Measurements from ENCODE around the gene PRR12.

Gene PRR12

DNA sequence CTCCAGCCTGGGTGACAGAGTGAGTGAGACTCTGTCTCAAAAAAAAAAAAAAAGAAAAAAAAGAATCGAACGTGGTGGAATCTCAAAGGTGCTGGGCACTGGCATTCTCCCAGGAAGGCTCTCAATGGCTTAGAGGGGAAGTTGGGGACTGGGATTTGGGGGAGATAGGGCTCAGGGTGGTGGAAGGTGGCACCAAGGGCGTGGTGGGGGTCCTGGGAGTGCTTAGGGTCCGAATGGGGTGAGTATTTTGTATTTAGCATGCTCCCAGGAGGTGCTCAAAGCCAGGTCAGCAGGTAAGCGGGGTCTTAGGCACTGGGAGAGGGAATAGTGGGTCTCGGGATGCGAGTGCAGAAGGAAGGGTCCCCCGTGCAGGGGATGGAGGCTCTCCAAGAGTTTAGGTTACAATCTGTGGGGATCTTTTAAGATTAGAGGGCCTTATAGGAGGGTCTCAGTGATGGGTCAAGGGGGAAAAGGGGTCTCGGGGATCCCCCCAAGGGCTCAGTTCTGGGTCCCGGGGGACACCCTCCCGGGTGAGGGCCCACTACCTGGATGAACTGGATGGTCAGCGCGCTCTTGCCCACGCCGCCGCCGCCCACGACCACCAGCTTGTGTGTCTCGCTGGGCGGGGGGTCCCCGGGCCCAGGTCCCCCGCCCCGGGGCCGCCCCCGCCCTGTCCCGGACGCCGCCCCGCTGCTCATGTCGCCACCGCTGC is 48.6 kb downstream of the PRR12 start:
- Mint-ChIP-seq H3K4me1 (peaks cover 67% of the 10 kb centered on the region), H3K27me3 (ENCODE audit: low read depth) (peaks cover 14% of the 10 kb centered on the region), H3K4me3 (peak overlapping the region; percentile 92 to 97 (median 94)), H3K36me3 (ENCODE audit: low read depth) (peaks cover 8% of the 10 kb centered on the region), H3K27ac (peak overlapping the region; percentile 100), H3K9me3 (no peaks in the 10 kb centered on the region)
- TF ChIP-seq, protein P1, sequence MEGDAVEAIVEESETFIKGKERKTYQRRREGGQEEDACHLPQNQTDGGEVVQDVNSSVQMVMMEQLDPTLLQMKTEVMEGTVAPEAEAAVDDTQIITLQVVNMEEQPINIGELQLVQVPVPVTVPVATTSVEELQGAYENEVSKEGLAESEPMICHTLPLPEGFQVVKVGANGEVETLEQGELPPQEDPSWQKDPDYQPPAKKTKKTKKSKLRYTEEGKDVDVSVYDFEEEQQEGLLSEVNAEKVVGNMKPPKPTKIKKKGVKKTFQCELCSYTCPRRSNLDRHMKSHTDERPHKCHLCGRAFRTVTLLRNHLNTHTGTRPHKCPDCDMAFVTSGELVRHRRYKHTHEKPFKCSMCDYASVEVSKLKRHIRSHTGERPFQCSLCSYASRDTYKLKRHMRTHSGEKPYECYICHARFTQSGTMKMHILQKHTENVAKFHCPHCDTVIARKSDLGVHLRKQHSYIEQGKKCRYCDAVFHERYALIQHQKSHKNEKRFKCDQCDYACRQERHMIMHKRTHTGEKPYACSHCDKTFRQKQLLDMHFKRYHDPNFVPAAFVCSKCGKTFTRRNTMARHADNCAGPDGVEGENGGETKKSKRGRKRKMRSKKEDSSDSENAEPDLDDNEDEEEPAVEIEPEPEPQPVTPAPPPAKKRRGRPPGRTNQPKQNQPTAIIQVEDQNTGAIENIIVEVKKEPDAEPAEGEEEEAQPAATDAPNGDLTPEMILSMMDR (IDR thresholded peaks at IDR 0.05; ENCODE audit: unreplicated experiment in 3 of 3): no peak

- Mint-ChIP-seq H3K4me3 (peak within 1 kb of the TSS; percentile 92 to 97 (median 94)), H3K36me3 (ENCODE audit: low read depth) (peaks cover 9% of the 10 kb centered on the region), H3K4me1 (peaks cover 64% of the 10 kb centered on the region), H3K9me3 (no peaks in the 10 kb centered on the region), H3K27ac (peak within 1 kb of the TSS; percentile 100), H3K27me3 (ENCODE audit: low read depth) (peaks cover 10% of the 10 kb centered on the region)
- TF ChIP-seq, protein P1 (IDR thresholded peaks at IDR 0.05; ENCODE audit: unreplicated experiment in 3 of 3): no peak
These were observed 49.3 kb downstream of the PRR12 start, which contains the start of gene RRAS for GRCh38 chr19:49640113-49640898. Gene RRAS (minus strand): TSS chr19:49640143. CDS start chr19:49640098, 45 bp downstream.

GRCh38 chr19:49641688-49642491 is 50.9 kb downstream of the PRR12 start, which contains the start of gene SCAF1:
Gene SCAF1 (plus strand): TSS chr19:49642209. CDS start chr19:49645027, 2,818 bp downstream.
- TF ChIP-seq, protein P1 (IDR thresholded peaks at IDR 0.05; ENCODE audit: unreplicated experiment in 3 of 3): no peak
- Mint-ChIP-seq H3K4me1 (peaks cover 57% of the 10 kb centered on the region), H3K36me3 (ENCODE audit: low read depth) (peaks cover 18% of the 10 kb centered on the region), H3K9me3 (no peaks in the 10 kb centered on the region), H3K4me3 (peak within 1 kb of the TSS; percentile 92 to 97 (median 94)), H3K27ac (peak within 1 kb of the TSS; percentile 100), H3K27me3 (ENCODE audit: low read depth) (peaks cover 5% of the 10 kb centered on the region)

- Mint-ChIP-seq H3K27me3 (ENCODE audit: low read depth) (peaks cover 3% of the 10 kb centered on the region), H3K4me3 (peak overlapping the region; percentile 92 to 97 (median 94))
- TF ChIP-seq, protein P1 (IDR thresholded peaks at IDR 0.05; ENCODE audit: unreplicated experiment in 3 of 3): no peak
These were observed 51.6 kb downstream of the PRR12 start for GRCh38 chr19:49642492-49643035.

GRCh38 chr19:49643466-49643865 is 52.5 kb downstream of the PRR12 start:
- Mint-ChIP-seq H3K4me3 (peak overlapping the region; percentile 92 to 97 (median 94)), H3K27me3 (ENCODE audit: low read depth) (no peaks in the 10 kb centered on the region), H3K4me1 (peaks cover 50% of the 10 kb centered on the region), H3K27ac (peak overlapping the region; percentile 2 to 100 (median 99)), H3K9me3 (no peaks in the 10 kb centered on the region), H3K36me3 (ENCODE audit: low read depth) (peaks cover 19% of the 10 kb centered on the region)
- TF ChIP-seq, protein P1 (IDR thresholded peaks at IDR 0.05; ENCODE audit: unreplicated experiment in 3 of 3): no peak

More at GRCh38 chr19:49642492-49643035, 51.6 kb downstream of the PRR12 start:
- Mint-ChIP-seq H3K9me3 (no peaks in the 10 kb centered on the region), H3K4me1 (peaks cover 58% of the 10 kb centered on the region), H3K36me3 (ENCODE audit: low read depth) (peaks cover 19% of the 10 kb centered on the region), H3K27ac (peak overlapping the region; percentile 99 to 100 (median 100))
